Ovary (tissue), 9 donors: Measurements from ENCODE around the gene PAX9. TPM values are rescaled to one million over a fixed set of nuclear protein-coding genes. Genes with fewer than 3 reads are reported as not detected.

Source experiments
- DNase-seq, 5 donors: peaks; one replicate each; pipeline ENCODE4 v3.0.0-alpha.2; 2019 to 2020
- H3K27ac ChIP-seq, 2 donors: fragments of 200-600 bp; one replicate each; pipeline versions ENCODE4 v1.5.1 to v1.8.0; 2019 to 2022
- H3K27me3 ChIP-seq: fragments of 200-600 bp; one replicate; pipeline ENCODE4 v1.8.0; 2022
- H3K36me3 ChIP-seq: fragments of 200-600 bp; sonication (generic); one replicate; pipeline ENCODE4 v1.5.1; 2019
- H3K4me1 ChIP-seq: one replicate; pipeline ENCODE4 v1.8.1; 2013; ENCODE audit warnings: mild to moderate bottlenecking, moderate library complexity; ENCODE audit not compliant: insufficient read depth
- H3K4me3 ChIP-seq: fragments of 200-600 bp; sonication (generic); one replicate; pipeline ENCODE4 v1.5.1; 2017
- H3K9me3 ChIP-seq, 2 donors: fragments of 200-600 bp in 1 of 2; sonication (generic) in 1 of 2; one replicate each; pipeline versions ENCODE4 v1.5.1 to v1.8.1; 2013 to 2019; ENCODE audit warnings: mild to moderate bottlenecking in 1 of 2, moderate library complexity in 1 of 2
- EP300 ChIP-seq: sonication (generic); formaldehyde crosslinking; IDR thresholded peaks from one replicate; pipeline ENCODE4 v1.6.1; 2017; ENCODE audit warnings: antibody characterized with exemption
- POLR2A ChIP-seq: fragments of 450-650 bp; IDR thresholded peaks from one replicate; pipeline ENCODE4 v1.6.1; 2017; ENCODE audit warnings: antibody characterized with exemption, mild to moderate bottlenecking, moderate library complexity
- WGBS, 3 donors: extraction: QIAGEN DNeasy Blood & Tissue Kit in 1 of 3; methylation state at CpG; one replicate each; pipeline versions ENCODE4 v1.1.5 to v1.1.7; 2013 to 2017; 5-methylcytosine and 5-hydroxymethylcytosine counted together
- intact Hi-C, 4 donors: fragments of 100-400 bp; cut with DNase I; formaldehyde crosslinking; loops; one replicate each; pipeline versions ENCODE4 v1.11.0 to v1.15.1; 2022 to 2023
- polyA plus RNA-seq, 2 donors: library from polyadenylated mRNA; stranded (reverse); fragments of 200-250 nt in 1 of 2; fragments of 350-450 nt in 1 of 2; fragmentation: Illumina TruSeq in 1 of 2; extraction: RNeasy Lipid Tissue Mini Kit (QIAGEN cat#74804) in 1 of 2; gene quantifications; one replicate each; pipeline ENCODE4 v1.2.3, GENCODE V29; 2013 to 2014
- total RNA-seq, 7 donors: library from RNA; depleted of rRNA in 2 of 7; stranded (reverse); fragments of >200 nt in 2 of 7; fragmentation: NEBNext Ultra II Directional in 3 of 7; extraction: Animal tissue kit (Norgen Biotek cat#: 25700) in 3 of 7; gene quantifications; one replicate each; pipeline versions ENCODE4 v1.1.0 to v1.2.4, GENCODE V29; 2016 to 2023
- TF ChIP-seq, protein P1 (sequence below), 3 donors: fragments of 450-650 bp in 2 of 3; fragments of 200-600 bp in 1 of 3; IDR thresholded peaks; one replicate each; pipeline versions ENCODE4 v1.5.1 to v1.8.0; 2016 to 2022; ENCODE audit warnings: antibody characterized with exemption in 3 of 3, mild to moderate bottlenecking in 1 of 3
- donor health status: DM: no; HTN: no; CAD: no; lungs with moderate emphysema.
- donor health status: DM: no; HTN: no; CAD: no.
- donor health status: Bipolar disorder and iron deficiency.
- donor health status: DM: yes; HTN: yes; CAD: no.
- donor health status: DM: no; HTN: no; CAD: no.
- donor health status: DM: yes; HTN: yes; CAD: no.

The PAX9 gene
- total and polyA plus RNA-seq, 9 donors = 0.03 to 0.04 TPM; not detected in 7

DNA sequence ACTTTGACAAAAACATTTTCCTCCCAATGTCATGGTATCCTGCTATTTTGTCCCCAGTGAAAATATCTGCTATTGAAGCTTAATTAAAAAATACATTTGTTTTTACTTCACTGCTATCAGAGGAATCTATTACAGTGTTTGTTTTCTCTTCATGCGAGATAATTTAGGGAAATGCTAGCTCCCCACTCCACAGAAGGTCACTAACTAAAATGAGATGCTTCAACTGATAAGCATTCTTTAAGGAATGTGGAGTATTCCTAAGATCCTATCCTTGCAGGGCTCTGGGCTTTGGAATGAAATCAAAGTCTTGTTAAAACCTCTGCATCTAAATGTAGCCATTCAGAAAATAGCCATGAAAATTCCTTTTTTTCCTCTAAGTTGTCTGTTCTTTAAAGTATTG, 39.5 kb downstream of the PAX9 start:
- no peak for TF ChIP-seq POLR2A
- TF ChIP-seq, protein P1, sequence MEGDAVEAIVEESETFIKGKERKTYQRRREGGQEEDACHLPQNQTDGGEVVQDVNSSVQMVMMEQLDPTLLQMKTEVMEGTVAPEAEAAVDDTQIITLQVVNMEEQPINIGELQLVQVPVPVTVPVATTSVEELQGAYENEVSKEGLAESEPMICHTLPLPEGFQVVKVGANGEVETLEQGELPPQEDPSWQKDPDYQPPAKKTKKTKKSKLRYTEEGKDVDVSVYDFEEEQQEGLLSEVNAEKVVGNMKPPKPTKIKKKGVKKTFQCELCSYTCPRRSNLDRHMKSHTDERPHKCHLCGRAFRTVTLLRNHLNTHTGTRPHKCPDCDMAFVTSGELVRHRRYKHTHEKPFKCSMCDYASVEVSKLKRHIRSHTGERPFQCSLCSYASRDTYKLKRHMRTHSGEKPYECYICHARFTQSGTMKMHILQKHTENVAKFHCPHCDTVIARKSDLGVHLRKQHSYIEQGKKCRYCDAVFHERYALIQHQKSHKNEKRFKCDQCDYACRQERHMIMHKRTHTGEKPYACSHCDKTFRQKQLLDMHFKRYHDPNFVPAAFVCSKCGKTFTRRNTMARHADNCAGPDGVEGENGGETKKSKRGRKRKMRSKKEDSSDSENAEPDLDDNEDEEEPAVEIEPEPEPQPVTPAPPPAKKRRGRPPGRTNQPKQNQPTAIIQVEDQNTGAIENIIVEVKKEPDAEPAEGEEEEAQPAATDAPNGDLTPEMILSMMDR (IDR thresholded peaks at IDR 0.05) = no peak
- no peak for TF ChIP-seq EP300
- no peaks in the 10 kb centered on the region for H3K36me3 ChIP-seq
- intact Hi-C loops = no loop called here

DNA sequence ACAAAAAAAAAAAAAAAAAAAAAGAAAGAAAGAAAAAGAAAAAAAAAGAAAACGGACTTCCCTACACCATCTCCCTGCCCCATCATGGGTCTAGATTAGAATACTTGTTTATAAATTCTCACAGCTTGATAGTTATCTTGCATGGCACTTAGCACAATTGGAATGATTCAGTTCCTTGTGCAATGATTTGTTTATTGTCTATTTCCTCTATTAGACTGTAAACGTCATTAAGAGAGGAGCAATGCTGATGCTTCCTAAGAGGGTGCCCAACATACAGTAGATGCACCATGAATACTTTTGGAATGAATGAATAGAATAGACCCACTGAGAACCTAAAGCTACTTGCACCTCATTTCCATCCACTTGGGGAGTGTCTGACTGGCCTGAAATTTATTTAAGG, 40.8 kb downstream of the PAX9 start:
- DNase-seq = no peak
- TF ChIP-seq, protein P1 (IDR thresholded peaks at IDR 0.05) = no peak
- TF ChIP-seq POLR2A = no peak
- TF ChIP-seq EP300 = no peak
- intact Hi-C loops = no loop called here
- WGBS, 3 donors = 69 to 80% (median 70%) methylated on average over 2 of the region's 2 CpGs
- no peaks in the 10 kb centered on the region for H3K4me1 ChIP-seq
- H3K4me3 ChIP-seq = no peak overlapping the region
- H3K27me3 ChIP-seq = no peaks in the 10 kb centered on the region
- no peaks in the 10 kb centered on the region for H3K9me3 ChIP-seq
- H3K27ac ChIP-seq = no peak overlapping the region
- no peaks in the 10 kb centered on the region for H3K36me3 ChIP-seq

More for the DNA sequence above, 39.5 kb downstream of the PAX9 start:
- no peak overlapping the region for H3K4me3 ChIP-seq
- H3K4me1 ChIP-seq = no peaks in the 10 kb centered on the region
- WGBS, 3 donors = 14 to 28% (median 20%) methylated on average over 1 of the region's 1 CpG
- H3K27ac ChIP-seq = no peak overlapping the region
- no peaks in the 10 kb centered on the region for H3K27me3 ChIP-seq
- DNase-seq = no peak
- H3K9me3 ChIP-seq = no peaks in the 10 kb centered on the region

DNA sequence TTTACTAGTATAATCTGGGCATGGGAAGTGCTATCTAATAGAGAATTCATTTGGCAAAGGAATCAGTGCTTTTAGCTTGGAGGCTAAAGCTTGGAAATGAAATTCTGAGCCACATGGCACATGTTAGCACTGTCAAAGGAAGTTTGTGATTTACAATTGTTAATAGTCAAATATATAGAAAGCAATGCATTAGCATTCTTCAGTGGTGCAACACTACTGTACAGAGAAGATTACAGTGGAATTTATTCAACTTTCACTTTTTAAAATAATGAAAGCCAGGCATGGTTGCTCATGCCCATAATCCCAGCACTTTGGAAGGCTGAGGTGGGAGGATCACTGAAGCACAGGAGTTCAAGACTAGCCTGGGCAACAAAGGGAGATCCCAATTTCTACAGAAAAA, 45.9 kb downstream of the PAX9 start:
- Histone ChIP-seq H3K9me3 (no peaks in the 10 kb centered on the region), H3K27ac (no peak overlapping the region), H3K27me3 (no peaks in the 10 kb centered on the region), H3K36me3 (no peaks in the 10 kb centered on the region), H3K4me3 (no peak overlapping the region), H3K4me1 (no peaks in the 10 kb centered on the region)
- intact Hi-C loops = no loop called here
- no peak for DNase-seq
- TF ChIP-seq, protein P1 (IDR thresholded peaks at IDR 0.05) = no peak
- TF ChIP-seq POLR2A (no peak), EP300 (no peak)

DNA sequence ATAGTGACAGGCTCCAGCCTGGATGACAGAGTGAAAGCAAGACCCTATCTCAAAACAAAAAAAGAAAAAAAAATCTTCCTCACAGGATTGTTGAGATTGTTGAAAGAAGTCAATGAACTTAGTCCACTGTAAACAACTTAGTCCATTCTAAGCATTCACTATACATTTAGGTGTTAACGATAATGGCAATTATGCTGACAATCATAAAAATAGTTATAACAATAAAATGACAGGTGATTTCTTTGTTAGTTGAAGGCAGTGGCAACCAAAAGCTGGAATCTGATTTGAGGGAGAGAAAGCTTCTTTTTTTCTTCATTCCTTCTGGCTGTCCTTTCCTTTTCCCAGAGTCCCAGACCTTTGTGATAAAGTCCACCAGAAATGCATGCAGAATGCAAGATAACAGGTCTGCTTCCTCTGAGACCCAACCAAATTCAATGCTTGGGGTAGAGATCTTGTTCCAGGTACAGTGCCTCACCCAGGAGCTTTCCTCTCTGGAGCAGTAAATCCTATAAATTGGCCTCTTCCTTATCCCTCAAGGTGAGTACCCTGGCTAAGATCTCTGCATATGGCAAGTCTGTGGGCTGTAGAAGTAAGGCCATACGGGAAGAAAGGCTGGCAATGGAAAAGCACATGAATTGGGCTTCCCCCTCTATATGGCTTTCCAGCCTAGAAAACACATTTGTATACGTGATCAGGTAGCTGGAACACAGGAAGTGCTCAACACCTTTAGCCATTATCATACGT, 52.5 kb downstream of the PAX9 start:
- no peaks in the 10 kb centered on the region for H3K27me3 ChIP-seq
- no peaks in the 10 kb centered on the region for H3K9me3 ChIP-seq
- TF ChIP-seq POLR2A = no peak
- TF ChIP-seq, protein P1 (IDR thresholded peaks at IDR 0.05) = no peak
- TF ChIP-seq EP300 = no peak
- no peak overlapping the region for H3K27ac ChIP-seq
- no peak overlapping the region for H3K4me3 ChIP-seq
- WGBS, 3 donors = 74 to 85% (median 76%) methylated on average over 4 of the region's 4 CpGs
- no peaks in the 10 kb centered on the region for H3K36me3 ChIP-seq
- DNase-seq = no peak
- H3K4me1 ChIP-seq = no peaks in the 10 kb centered on the region
- intact Hi-C loops = no loop called here
